Thymus (tissue), 11 donors: ENCODE data around the gene CAVIN1. TPM values are rescaled to one million over a fixed set of nuclear protein-coding genes. Genes with fewer than 3 reads are reported as not detected.

Experiments used
- DNase-seq, 9 donors: peaks; one replicate each; pipeline ENCODE4 v3.0.0-alpha.2; 2013; ENCODE audit warnings: low spot score in 9 of 9, low read depth in 6 of 9, missing footprints in 1 of 9
- H3K27ac ChIP-seq, 2 donors: one replicate each; pipeline ENCODE4 v1.5.1; 2013; ENCODE audit warnings: control low read depth in 1 of 2, low read depth in 1 of 2, low read length in 1 of 2, mild to moderate bottlenecking in 1 of 2, moderate library complexity in 1 of 2
- H3K27me3 ChIP-seq, 2 donors: one replicate each; pipeline ENCODE4 v1.5.1; 2013; ENCODE audit warnings: low read length in 1 of 2; ENCODE audit not compliant: control insufficient read depth in 2 of 2, insufficient read depth in 1 of 2
- H3K36me3 ChIP-seq, 2 donors: one replicate each; pipeline ENCODE4 v1.5.1; 2013; ENCODE audit warnings: low read length in 1 of 2, mild to moderate bottlenecking in 1 of 2, moderate library complexity in 1 of 2; ENCODE audit not compliant: control insufficient read depth in 2 of 2, insufficient read depth in 2 of 2
- H3K4me1 ChIP-seq, 2 donors: one replicate each; pipeline ENCODE4 v1.5.1; 2013; ENCODE audit warnings: low read length in 2 of 2; ENCODE audit not compliant: control insufficient read depth in 2 of 2, insufficient read depth in 2 of 2
- H3K4me3 ChIP-seq, 2 donors: one replicate each; pipeline ENCODE4 v1.5.1; 2013; ENCODE audit warnings: low read length in 2 of 2, control low read depth in 1 of 2, mild to moderate bottlenecking in 1 of 2
- H3K9me3 ChIP-seq, 2 donors: one replicate each; pipeline ENCODE4 v1.5.1; 2013; ENCODE audit warnings: low read length in 1 of 2, mild to moderate bottlenecking in 1 of 2; ENCODE audit not compliant: control insufficient read depth in 2 of 2, insufficient read depth in 1 of 2
- WGBS: extraction: QIAGEN DNeasy Blood & Tissue Kit; methylation state at CpG from one replicate; pipeline ENCODE4 v1.1.7; 2013; 5-methylcytosine and 5-hydroxymethylcytosine counted together
- polyA plus RNA-seq: library from polyadenylated mRNA; stranded (reverse); fragments of 200-250 nt; gene quantifications from one replicate; pipeline ENCODE4 v1.2.3, GENCODE V29; 2013
- total RNA-seq: library from RNA; stranded (reverse); fragments of 120-200 nt; gene quantifications from one replicate; pipeline ENCODE4 v1.2.4, GENCODE V29; 2013
- donor health status: healthy.

CAVIN1 gene
- total and polyA plus RNA-seq, 2 donors: 16.4 to 47.0 TPM

GRCh38 chr17:42410319-42410685 lies 12.8 kb downstream of the CAVIN1 start:
- Histone ChIP-seq H3K4me1 (peaks cover 16 to 54% of the 10 kb centered on the region in 2 donors), H3K4me3 (no peak overlapping the region)
- 97% methylated on average over 5 of the region's 5 CpGs for WGBS

GRCh38 chr17:42409523-42410318 lies 13.3 kb downstream of the CAVIN1 start:
- H3K27me3 ChIP-seq: no peaks in the 10 kb centered on the region
- WGBS: 58% methylated on average over 5 of the region's 5 CpGs
- no peaks in the 10 kb centered on the region for H3K36me3 ChIP-seq
- no peaks in the 10 kb centered on the region for H3K9me3 ChIP-seq
- H3K4me3 ChIP-seq: no peak overlapping the region
- no peak for DNase-seq
- peaks cover 14 to 48% of the 10 kb centered on the region in 2 donors for H3K4me1 ChIP-seq
- peak overlapping the region; percentile 32 to 42 for H3K27ac ChIP-seq

More at GRCh38 chr17:42410319-42410685, 12.8 kb downstream of the CAVIN1 start:
- DNase-seq: no peak
- Histone ChIP-seq H3K36me3 (no peaks in the 10 kb centered on the region), H3K9me3 (no peaks in the 10 kb centered on the region), H3K27me3 (no peaks in the 10 kb centered on the region), H3K27ac (peak overlapping the region in 1 of 2 donors; percentile 32)

DNA sequence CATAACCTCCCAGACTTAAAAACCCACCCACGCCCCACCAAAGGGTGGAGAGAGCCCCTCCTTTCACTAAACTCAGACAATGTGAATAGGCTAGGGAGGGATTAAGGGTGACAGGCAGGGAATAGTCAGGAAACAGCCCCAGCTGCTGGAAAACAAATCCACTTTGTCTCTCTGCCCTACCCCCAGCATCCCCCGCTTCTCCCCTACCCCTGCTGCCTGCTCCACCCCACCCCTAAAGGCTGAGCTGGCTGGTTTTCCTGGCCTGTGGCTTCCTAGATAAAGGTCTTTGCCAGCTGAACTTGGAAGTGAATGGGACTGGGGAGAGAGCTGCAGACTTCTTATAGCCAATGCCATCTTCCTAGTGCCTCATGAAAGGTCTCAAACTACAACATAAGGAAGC lies 15.0 kb downstream of the CAVIN1 start:
- 92% methylated on average over 2 of the region's 2 CpGs for WGBS
- peaks cover 9 to 41% of the 10 kb centered on the region in 2 donors for H3K4me1 ChIP-seq
- H3K4me3 ChIP-seq: no peak overlapping the region
- no peaks in the 10 kb centered on the region for H3K27me3 ChIP-seq
- peak overlapping the region in 1 of 2 donors; percentile 31 for H3K27ac ChIP-seq
- DNase-seq: no peak
- H3K36me3 ChIP-seq: no peaks in the 10 kb centered on the region
- H3K9me3 ChIP-seq: no peaks in the 10 kb centered on the region

GRCh38 chr17:42407289-42407836 lies 15.7 kb downstream of the CAVIN1 start:
- H3K4me1 ChIP-seq: peaks cover 9 to 48% of the 10 kb centered on the region in 2 donors
- 15% methylated on average over 2 of the region's 2 CpGs for WGBS
- no peaks in the 10 kb centered on the region for H3K9me3 ChIP-seq
- DNase-seq: peak in 4 of 9 donors; percentile 63 to 85 (median 70)
- H3K36me3 ChIP-seq: no peaks in the 10 kb centered on the region
- H3K27me3 ChIP-seq: no peaks in the 10 kb centered on the region
- peak overlapping the region; percentile 69 to 90 for H3K27ac ChIP-seq
- H3K4me3 ChIP-seq: no peak overlapping the region

DNA sequence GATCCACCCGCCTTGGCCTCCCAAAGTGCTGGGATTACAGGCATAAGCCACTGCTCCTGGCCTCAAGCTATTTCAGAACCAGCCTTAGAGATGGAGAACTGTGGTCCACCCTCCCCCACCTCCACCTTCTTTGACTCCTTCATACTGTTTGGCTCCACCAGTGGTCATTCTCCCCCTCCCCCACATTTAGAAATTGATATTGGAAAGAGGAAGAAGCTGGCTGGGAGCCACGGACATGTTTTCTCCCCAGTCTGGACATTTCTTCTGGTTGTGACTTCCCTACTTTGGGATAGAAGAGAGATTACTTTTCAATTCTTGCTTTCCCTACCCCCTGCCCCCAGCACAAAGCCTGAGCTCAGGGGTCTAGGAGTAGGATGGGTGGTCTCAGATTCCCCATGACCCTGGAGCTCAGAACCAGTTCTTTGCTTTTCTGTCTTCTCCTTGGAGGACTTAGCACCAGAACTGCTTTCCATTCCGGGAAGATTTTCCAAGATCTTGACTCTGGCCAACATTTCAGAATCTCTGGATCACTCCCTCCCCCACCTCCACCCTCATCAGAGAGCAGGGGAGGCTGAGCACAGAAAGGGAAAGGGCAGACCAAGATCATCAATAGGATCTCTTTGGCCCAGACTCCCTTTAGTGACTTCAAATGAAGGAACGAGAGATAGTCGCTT lies 16.3 kb downstream of the CAVIN1 start:
- Histone ChIP-seq H3K27me3 (no peaks in the 10 kb centered on the region), H3K9me3 (no peaks in the 10 kb centered on the region), H3K4me3 (no peak overlapping the region), H3K27ac (peak overlapping the region; percentile 69 to 90), H3K4me1 (peaks cover 9 to 50% of the 10 kb centered on the region in 2 donors), H3K36me3 (no peaks in the 10 kb centered on the region)
- no peak for DNase-seq
- 91% methylated on average over 5 of the region's 5 CpGs for WGBS

GRCh38 chr17:42405963-42406495 lies 17.0 kb downstream of the CAVIN1 start:
- Histone ChIP-seq H3K4me3 (no peak overlapping the region), H3K36me3 (no peaks in the 10 kb centered on the region), H3K27me3 (no peaks in the 10 kb centered on the region), H3K9me3 (no peaks in the 10 kb centered on the region), H3K4me1 (peaks cover 9 to 45% of the 10 kb centered on the region in 2 donors), H3K27ac (peak overlapping the region; percentile 2 to 90)
- 40% methylated on average over 26 of the region's 26 CpGs for WGBS
- DNase-seq: peak; percentile 69 to 93 (median 84)

- DNase-seq: no peak
- Histone ChIP-seq H3K27me3 (no peaks in the 10 kb centered on the region), H3K27ac (no peak overlapping the region), H3K36me3 (no peaks in the 10 kb centered on the region), H3K9me3 (no peaks in the 10 kb centered on the region), H3K4me3 (no peak overlapping the region), H3K4me1 (peaks cover 11 to 52% of the 10 kb centered on the region in 2 donors)
- 96% methylated on average over 35 of the region's 35 CpGs for WGBS
Measured at GRCh38 chr17:42405076-42405475, 18.0 kb downstream of the CAVIN1 start.

DNA sequence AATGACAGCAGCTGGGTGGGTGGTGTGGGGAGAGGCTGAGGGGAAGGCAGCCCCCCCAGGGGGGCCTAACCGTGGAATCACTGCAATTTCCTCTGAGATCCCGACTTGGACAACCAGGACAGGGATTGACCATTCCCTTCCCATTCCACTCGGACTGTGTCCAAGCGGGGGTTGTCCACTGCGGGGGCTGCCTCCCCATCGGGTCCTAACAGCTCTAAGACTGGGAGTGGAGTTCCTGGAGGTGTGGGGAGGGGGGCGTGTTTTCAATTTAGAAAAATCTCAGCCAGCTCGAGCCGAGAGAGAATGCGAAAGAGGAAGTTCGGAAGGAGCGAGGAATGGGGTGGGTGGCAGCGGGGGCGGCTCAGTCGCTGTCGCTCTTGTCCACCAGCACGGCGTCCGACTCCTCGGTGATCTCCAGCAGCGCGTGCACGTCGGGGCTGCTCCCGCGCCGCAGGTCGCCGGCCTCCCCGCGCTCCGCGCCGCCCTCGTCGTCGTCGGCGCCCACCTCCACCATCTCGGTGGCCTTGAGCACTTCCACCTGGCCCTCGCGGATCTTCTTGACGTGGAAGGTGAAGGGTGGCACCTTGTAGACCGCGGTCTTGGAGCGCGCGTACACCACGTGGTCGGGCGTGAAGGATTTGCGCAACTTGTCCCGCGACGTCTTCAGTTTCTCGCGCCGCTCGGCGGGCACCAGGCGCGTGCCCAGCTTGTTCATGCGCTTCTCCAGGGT lies 18.6 kb downstream of the CAVIN1 start:
- 96% methylated on average over 63 of the region's 63 CpGs for WGBS
- Histone ChIP-seq H3K27me3 (no peaks in the 10 kb centered on the region), H3K36me3 (no peaks in the 10 kb centered on the region), H3K4me3 (no peak overlapping the region), H3K9me3 (no peaks in the 10 kb centered on the region), H3K4me1 (peaks cover 14 to 57% of the 10 kb centered on the region in 2 donors), H3K27ac (no peak overlapping the region)
- DNase-seq: no peak
